LoVo (cell line): ENCODE measurements around the gene PROS1.
A peak's percentile ranks its signal among the peaks of the same experiment; 100 is the strongest.

ENCODE experiments used
- DNase-seq: peaks from one replicate; pipeline ENCODE4 v3.0.0-alpha.2; 2016; ENCODE audit warnings: low spot score

Gene PROS1

GRCh38 chr3:93973131-93974126 lies at the start of gene PROS1:
PROS1 (minus strand) TSS chr3:93973896; CDS start chr3:93973749, 147 bp downstream.
- DNase-seq = peak; percentile 59

GRCh38 chr3:94020293-94020692 lies 46.6 kb upstream of the PROS1 start:
- DNase-seq = no peak

GRCh38 chr3:94019659-94020058 lies 46.0 kb upstream of the PROS1 start:
- DNase-seq = no peak

- no peak for DNase-seq
Measured at GRCh38 chr3:94015025-94015424, 41.3 kb upstream of the PROS1 start.

GRCh38 chr3:94012185-94012584 lies 38.5 kb upstream of the PROS1 start:
- no peak for DNase-seq

- DNase-seq = no peak
Measured at GRCh38 chr3:94011233-94011711, 37.6 kb upstream of the PROS1 start.

- DNase-seq = no peak
Measured at GRCh38 chr3:94009608-94010007, 35.9 kb upstream of the PROS1 start.

- no peak for DNase-seq
Measured at GRCh38 chr3:94008253-94008652, 34.6 kb upstream of the PROS1 start.

- DNase-seq = peak; percentile 56
Measured at GRCh38 chr3:94004301-94004910, 30.7 kb upstream of the PROS1 start.

- no peak for DNase-seq
Measured at GRCh38 chr3:94001827-94002495, 28.3 kb upstream of the PROS1 start.

- DNase-seq = no peak
Measured at GRCh38 chr3:94001191-94001590, 27.5 kb upstream of the PROS1 start.

- no peak for DNase-seq
Measured at GRCh38 chr3:93994056-93994455, 20.4 kb upstream of the PROS1 start.

GRCh38 chr3:93992207-93992606 lies 18.5 kb upstream of the PROS1 start:
- no peak for DNase-seq

GRCh38 chr3:93991631-93992030 lies 17.9 kb upstream of the PROS1 start:
- DNase-seq = no peak

GRCh38 chr3:93989241-93989640 lies 15.5 kb upstream of the PROS1 start:
- no peak for DNase-seq

GRCh38 chr3:93988764-93989163 lies 15.1 kb upstream of the PROS1 start:
- DNase-seq = no peak

GRCh38 chr3:93988283-93988682 lies 14.6 kb upstream of the PROS1 start:
- no peak for DNase-seq

- DNase-seq = no peak
Measured at GRCh38 chr3:93984618-93985017, 10.9 kb upstream of the PROS1 start.

- DNase-seq = no peak
Measured at GRCh38 chr3:93983408-93983807, 9.7 kb upstream of the PROS1 start.

GRCh38 chr3:93981649-93982048 lies 8.0 kb upstream of the PROS1 start:
- no peak for DNase-seq

- peak; percentile 96 for DNase-seq
Measured at GRCh38 chr3:93979850-93980676, 6.4 kb upstream of the PROS1 start, which contains the start of gene ARL13B. ARL13B (plus strand) TSS chr3:93980155; CDS start chr3:93980424, 269 bp downstream.

GRCh38 chr3:93969997-93970396 lies 3.7 kb downstream of the PROS1 start:
- DNase-seq = no peak
